Measurements from ENCODE around the gene SLC25A30.
"Not testable (repeated sequence)": the region's sequence is repeated elsewhere in the genome, so short reads cannot be mapped to it uniquely, and the experiment has no call there.

Gene SLC25A30

GRCh38 chr13:45364876-45365557, 53.2 kb downstream of the SLC25A30 start:
- DNase-seq = no peak

GRCh38 chr13:45362939-45363338, 55.2 kb downstream of the SLC25A30 start:
- no peak for DNase-seq

DNA sequence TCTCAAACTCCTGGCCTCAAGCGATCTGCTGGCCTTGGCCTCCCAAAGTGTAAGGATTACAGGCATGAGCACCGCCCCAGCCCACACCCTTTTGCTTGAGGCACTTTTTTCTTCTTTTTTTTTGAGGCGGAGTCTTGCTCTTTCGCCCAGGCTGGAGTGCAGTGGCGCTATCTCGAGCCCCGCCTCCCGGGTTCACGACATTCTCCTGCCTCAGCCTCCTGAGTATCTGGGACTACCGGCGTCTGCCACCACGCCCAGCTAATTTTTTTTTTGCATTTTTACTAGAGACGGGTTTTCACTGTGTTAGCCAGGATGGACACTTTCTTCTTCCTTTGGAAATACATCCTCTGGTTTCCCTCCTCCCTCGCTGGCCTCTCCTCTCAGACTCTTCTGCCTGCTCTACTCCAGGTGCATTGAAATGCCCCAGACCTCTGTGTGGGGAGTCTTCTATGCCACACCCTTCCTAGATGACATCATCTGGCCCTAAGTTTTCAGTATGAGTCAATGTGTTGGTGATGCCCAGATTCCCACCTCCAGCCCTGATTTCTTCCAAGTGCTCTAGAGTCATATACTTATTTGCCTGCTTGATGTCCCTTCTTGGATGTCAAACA, 56.5 kb downstream of the SLC25A30 start:
- no peak for DNase-seq

DNA sequence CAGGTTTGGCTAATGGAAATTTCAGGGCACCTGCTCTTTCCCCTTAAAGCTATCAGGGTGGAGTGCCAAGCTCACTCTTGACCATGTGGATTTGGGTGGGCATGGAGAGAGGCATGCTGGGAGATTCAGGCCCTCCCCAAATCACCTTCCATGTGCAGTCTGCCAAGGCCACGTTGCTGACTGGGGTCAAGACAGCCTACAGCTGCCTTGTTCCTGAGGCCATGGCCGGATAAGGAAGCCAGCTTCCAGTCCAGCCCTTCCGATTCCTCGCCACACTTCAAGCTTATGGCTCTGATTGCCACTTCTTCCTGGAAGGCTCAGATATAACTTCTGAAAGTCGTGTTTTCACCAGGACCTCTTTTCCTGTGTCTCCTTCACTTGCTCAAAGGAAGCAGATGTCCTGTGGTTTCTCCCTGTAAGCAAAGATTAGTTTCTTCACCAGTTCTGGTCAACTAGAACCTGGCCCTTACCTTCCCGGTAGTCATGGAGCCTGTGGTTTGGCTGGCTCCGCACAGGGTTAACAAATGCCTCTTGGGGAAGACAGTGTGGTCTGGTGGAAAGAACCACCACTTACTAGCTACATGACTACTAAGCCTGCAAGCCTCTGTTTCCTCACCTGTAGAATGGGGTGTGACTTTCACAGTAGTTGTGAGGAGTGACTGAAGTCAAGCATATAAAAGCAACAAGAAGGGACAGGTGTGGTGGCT, 61.1 kb downstream of the SLC25A30 start:
- no peak for DNase-seq

DNA sequence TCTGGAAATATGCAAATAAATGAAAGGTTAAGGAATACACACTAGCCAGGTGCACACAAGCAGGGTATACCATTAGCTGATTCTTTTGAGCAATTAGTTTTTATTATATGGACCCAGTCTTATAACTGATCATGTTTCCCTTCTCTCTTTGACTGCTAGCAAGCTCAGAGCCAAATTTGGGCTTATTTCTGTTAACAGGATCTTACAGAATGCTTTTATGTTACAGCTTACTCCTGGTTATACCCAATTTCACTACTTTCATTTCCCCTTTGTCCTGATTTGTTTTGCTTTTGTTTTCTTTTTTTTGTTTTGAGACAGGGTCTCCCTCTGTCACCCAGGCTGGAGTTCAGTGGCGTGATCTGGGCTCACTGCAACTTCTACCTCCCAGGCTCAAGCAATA, 64.3 kb downstream of the SLC25A30 start:
- no peak for DNase-seq

- no peak for DNase-seq
These were observed 66.1 kb downstream of the SLC25A30 start for GRCh38 chr13:45352031-45352430.

DNA sequence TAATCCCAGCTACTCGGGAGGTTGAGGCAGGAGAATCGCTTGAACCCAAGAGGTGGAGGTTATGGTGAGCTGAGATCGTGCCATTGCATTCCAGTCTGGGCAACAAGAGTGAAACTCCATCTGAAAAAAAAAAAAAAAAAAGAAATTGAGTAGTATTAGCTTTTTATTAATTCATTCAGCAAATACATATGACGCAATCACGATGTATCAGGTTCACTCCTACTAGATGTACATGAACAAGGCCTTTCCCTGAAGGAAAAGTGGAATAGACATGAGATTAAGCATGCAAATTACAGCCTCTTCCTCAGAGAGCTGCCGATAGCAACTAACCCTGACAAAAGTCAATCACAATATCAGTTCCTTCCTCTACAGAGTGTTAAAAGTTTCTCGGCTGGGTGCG, 68.0 kb downstream of the SLC25A30 start:
- DNase-seq = no peak

DNA sequence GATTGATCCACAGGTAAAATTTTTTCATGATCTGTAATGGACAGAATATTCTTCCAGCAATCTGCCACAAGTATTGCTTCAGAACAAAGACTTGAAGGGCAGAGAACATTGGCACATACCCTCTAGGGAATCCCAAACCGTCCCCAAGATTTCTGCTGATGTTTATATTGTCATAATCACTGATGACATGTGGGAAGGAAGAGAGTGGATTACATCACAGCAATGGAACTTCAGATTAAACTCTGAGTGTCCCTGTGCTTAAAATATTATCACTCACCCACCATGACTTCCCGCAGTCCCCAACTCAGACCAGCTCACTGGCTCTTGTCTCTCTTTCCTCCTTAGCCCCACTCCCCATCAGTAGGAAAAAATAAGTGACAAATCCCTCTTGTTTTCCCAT, 68.7 kb downstream of the SLC25A30 start:
- DNase-seq = no peak

- DNase-seq = not testable (repeated sequence)
These were observed 74.1 kb downstream of the SLC25A30 start for GRCh38 chr13:45344064-45344463.

Measured in activated CD8-positive, alpha-beta memory T cell treated with anti-CD3 and anti-CD28 coated beads, Interleukin-2, amount 50 U/mL, for 48 hours (primary cell).